Activated B cell treated with CpG ODN at 0.5 μM for 24 hours (primary cell): ENCODE results near the gene LCMT1. TPM values are rescaled to one million over a fixed set of nuclear protein-coding genes. Genes with fewer than 3 reads are reported as not detected.
A peak's percentile ranks its signal among the peaks of the same experiment; 100 is the strongest.

Experiments used
- ATAC-seq: fragments of 200-7000 bp; cut with Tn5 transposase; one replicate; pipeline ENCODE4 v1.10.0; 2021; ENCODE audit warnings: low read depth, mild to moderate bottlenecking, moderate library complexity
- CTCF ChIA-PET: fragments of 350-600 bp; sonication (Branson Sonifier 250); formaldehyde crosslinking; loops from one replicate; lab custom pipeline; 2021; ENCODE audit warnings: antibody characterized with exemption; lab: Charles Lee
- POLR2A ChIA-PET: fragments of 350-600 bp; sonication (Branson Sonifier 250); formaldehyde crosslinking; loops from one replicate; lab custom pipeline; 2021; ENCODE audit warnings: antibody characterized with exemption; lab: Charles Lee
- DNase-seq: peaks from one replicate; pipeline ENCODE4 v3.0.0; 2022
- H3K27ac Mint-ChIP-seq: one replicate; pipeline ENCODE4 v1.8.0; 2020; ENCODE audit warnings: mixed read lengths
- H3K27me3 Mint-ChIP-seq: one replicate; pipeline ENCODE4 v1.8.0; 2021; ENCODE audit warnings: mixed read lengths
- H3K36me3 Mint-ChIP-seq: one replicate; pipeline ENCODE4 v1.8.0; 2021; ENCODE audit warnings: low read depth, mixed read lengths
- H3K4me1 Mint-ChIP-seq: one replicate; pipeline ENCODE4 v1.8.0; 2021; ENCODE audit warnings: mixed read lengths
- H3K4me3 Mint-ChIP-seq: one replicate; pipeline ENCODE4 v1.8.0; 2020; ENCODE audit warnings: mild to moderate bottlenecking, mixed read lengths
- H3K9me3 Mint-ChIP-seq: one replicate; pipeline ENCODE4 v1.8.0; 2020; ENCODE audit warnings: mixed read lengths
- intact Hi-C: fragments of 100-400 bp; cut with micrococcal nuclease; formaldehyde crosslinking; loops from one replicate; pipeline ENCODE4 v1.15.1; 2024
- total RNA-seq: library from RNA; stranded (reverse); gene quantifications from 2 replicates; pipeline ENCODE4 v1.2.3, GENCODE V29; 2022
- TF ChIP-seq, protein P1 (sequence below): fragments of 200-600 bp; IDR thresholded peaks from one replicate; pipeline ENCODE4 v1.8.0; 2022; ENCODE audit warnings: antibody characterized with exemption, mild to moderate bottlenecking

LCMT1 gene
- total RNA-seq, 1 donor from 2014 or later: 33.6 TPM

DNA sequence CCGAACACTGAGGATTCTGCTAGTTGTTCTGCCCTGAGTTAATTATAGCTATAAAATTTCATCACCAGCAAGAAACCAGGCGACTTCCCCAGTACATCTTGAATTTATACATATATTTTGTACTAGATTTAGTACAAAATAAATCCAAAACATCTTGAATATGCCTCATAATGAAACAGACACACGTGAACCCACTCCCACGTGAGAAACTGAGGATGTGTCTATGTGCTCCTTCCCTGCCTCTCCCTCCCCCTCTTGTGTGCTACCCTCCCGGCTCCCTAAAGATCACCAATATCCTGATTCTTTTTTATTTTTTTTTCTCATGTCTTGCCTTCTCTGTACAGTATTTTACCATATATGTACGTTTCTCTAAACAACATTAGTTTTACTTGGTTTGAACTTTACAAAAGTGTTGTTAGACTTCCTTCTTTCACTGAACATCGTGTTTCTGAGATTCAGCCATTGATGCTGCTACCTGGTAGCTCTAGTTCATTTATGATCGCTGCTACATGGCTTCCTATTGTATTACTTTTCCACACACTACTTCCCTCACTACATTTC, 1.1 kb upstream of the LCMT1 start:
- Mint-ChIP-seq H3K36me3 (peaks cover 25% of the 10 kb centered on the region), H3K9me3 (no peaks in the 10 kb centered on the region), H3K27me3 (no peaks in the 10 kb centered on the region), H3K4me3 (peak overlapping the region; percentile 95), H3K27ac (peak overlapping the region; percentile 94), H3K4me1 (peaks cover 47% of the 10 kb centered on the region)
- TF ChIP-seq, protein P1, sequence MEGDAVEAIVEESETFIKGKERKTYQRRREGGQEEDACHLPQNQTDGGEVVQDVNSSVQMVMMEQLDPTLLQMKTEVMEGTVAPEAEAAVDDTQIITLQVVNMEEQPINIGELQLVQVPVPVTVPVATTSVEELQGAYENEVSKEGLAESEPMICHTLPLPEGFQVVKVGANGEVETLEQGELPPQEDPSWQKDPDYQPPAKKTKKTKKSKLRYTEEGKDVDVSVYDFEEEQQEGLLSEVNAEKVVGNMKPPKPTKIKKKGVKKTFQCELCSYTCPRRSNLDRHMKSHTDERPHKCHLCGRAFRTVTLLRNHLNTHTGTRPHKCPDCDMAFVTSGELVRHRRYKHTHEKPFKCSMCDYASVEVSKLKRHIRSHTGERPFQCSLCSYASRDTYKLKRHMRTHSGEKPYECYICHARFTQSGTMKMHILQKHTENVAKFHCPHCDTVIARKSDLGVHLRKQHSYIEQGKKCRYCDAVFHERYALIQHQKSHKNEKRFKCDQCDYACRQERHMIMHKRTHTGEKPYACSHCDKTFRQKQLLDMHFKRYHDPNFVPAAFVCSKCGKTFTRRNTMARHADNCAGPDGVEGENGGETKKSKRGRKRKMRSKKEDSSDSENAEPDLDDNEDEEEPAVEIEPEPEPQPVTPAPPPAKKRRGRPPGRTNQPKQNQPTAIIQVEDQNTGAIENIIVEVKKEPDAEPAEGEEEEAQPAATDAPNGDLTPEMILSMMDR: no peak
- ChIA-PET CTCF (interaction anchor here (0.9 to 1.4 kb wide), 3 partner anchors 20 to 57 kb away, joined by 3 read pairs; no protein-coding TSS in a partner anchor), POLR2A (interaction anchor here (1.7 to 3.2 kb wide), 3 partner anchors 44 to 95 kb away, joined by 11 to 22 read pairs (median 20); partner anchors contain the start of gene ARHGAP17)
- intact Hi-C loops: loop anchor here (2.0 to 10.0 kb wide), 2 partner anchors 114 to 146 kb away; partner anchors contain the start of gene ZKSCAN2
- no peak for ATAC-seq
- no peak for DNase-seq

GRCh38 chr16:25114121-25114520, 2.6 kb downstream of the LCMT1 start:
- Mint-ChIP-seq H3K4me1 (peaks cover 27% of the 10 kb centered on the region), H3K9me3 (no peaks in the 10 kb centered on the region), H3K27me3 (no peaks in the 10 kb centered on the region), H3K36me3 (peaks cover 31% of the 10 kb centered on the region), H3K4me3 (no peak overlapping the region), H3K27ac (no peak overlapping the region)
- no peak for ATAC-seq
- POLR2A ChIA-PET: no interaction called here
- TF ChIP-seq, protein P1: no peak
- DNase-seq: no peak
- intact Hi-C loops: loop anchor here (10.0 kb wide), 1 partner anchor 111 kb away; no protein-coding TSS in a partner anchor
- CTCF ChIA-PET: no interaction called here

DNA sequence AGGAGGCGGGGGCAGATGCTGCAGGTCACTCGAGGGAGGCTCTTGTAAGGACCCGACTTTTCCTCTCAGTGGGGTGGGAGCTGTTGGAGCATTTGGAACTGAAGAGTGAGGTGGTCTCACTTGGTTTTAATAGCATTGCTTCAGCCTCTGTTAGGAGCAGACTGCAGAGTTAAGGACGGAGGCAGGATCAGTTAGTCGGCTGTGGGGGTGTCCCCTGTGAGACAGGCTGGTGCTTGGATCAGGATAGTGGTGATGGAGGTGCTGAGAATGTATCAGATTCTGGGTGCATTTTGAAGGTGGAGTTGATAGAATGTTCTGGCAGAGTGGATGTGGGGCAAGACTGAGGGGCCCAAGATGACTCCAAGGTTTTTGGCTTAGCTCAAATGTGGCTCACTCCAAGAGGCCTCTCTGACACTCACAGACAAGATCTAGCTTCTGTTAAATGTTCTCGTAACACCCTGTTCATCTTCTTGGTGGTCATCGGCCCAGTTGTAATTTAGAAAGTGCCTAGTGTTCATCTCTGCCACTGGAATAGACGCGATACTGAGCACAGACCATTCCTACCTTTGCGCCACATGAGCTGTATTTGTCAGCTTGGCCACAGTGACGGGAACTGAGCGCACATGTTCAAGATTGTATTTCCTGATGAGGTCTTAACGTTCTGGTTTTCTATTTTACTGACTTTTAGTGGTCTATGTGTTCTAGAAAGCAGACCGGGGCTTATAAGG, 7.5 kb downstream of the LCMT1 start:
- Mint-ChIP-seq H3K27me3 (no peaks in the 10 kb centered on the region), H3K4me1 (peaks cover 5% of the 10 kb centered on the region), H3K4me3 (no peak overlapping the region), H3K9me3 (no peaks in the 10 kb centered on the region), H3K27ac (no peak overlapping the region), H3K36me3 (peaks cover 25% of the 10 kb centered on the region)
- no peak for ATAC-seq
- ChIA-PET CTCF (no interaction called here), POLR2A (no interaction called here)
- no peak for DNase-seq
- TF ChIP-seq, protein P1: no peak
- intact Hi-C loops: loop anchor here (10.0 kb wide), 1 partner anchor 106 kb away; no protein-coding TSS in a partner anchor

GRCh38 chr16:25121824-25122600, 10.5 kb downstream of the LCMT1 start:
- peaks cover 11% of the 10 kb centered on the region for H3K36me3 Mint-ChIP-seq
- intact Hi-C loops: no loop called here
- DNase-seq (no peak), ATAC-seq (no peak)
- TF ChIP-seq, protein P1: no peak
- no peak overlapping the region for H3K4me3 Mint-ChIP-seq
- H3K27ac Mint-ChIP-seq: no peak overlapping the region
- no peaks in the 10 kb centered on the region for H3K9me3 Mint-ChIP-seq
- POLR2A ChIA-PET: interaction anchor here (0.6 kb wide), 1 partner anchor 9 kb away, joined by 10 read pairs; no protein-coding TSS in a partner anchor
- CTCF ChIA-PET: no interaction called here
- H3K27me3 Mint-ChIP-seq: no peaks in the 10 kb centered on the region
- H3K4me1 Mint-ChIP-seq: peaks cover 7% of the 10 kb centered on the region
